HUDEP-2 (cell line): ENCODE results near the gene BARHL1.

ENCODE experiments used
- DNase-seq, 76 experiments: peaks; one replicate each; lab custom pipeline; 2025; ENCODE audit not compliant: unreplicated experiment in 76 of 76; lab: John Stamatoyannopoulos, UW

Gene BARHL1

DNA sequence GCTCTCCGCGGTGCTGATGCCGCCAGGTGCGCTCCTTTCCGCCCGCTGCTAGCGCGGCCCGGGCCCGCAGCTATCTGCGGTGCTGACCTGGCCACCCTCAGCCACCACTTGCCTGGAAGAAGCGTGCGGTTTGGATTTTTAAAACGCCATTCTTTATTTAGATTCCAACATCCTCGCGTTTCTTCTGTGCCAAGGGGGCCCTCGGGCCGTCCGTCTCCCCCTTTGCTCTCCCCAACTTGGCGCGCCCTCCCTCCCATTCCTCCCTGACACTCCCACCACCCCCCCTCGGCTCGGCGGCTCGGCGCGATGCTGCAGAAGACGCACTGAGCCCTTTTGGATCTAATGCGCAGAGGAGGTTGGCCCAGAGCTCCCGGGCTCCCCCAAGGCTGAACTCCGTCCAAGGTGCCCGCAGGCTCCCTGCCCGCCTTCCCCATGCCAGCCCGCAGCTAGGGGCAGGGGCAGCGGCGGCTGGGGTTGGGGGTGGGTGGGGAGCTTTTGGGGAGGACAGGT is at the start of gene BARHL1:
BARHL1 (plus strand) TSS at position 331 of the 510 bp plus-strand sequence. CDS start 192 bp downstream, outside the sequence.
- no peak for DNase-seq

DNA sequence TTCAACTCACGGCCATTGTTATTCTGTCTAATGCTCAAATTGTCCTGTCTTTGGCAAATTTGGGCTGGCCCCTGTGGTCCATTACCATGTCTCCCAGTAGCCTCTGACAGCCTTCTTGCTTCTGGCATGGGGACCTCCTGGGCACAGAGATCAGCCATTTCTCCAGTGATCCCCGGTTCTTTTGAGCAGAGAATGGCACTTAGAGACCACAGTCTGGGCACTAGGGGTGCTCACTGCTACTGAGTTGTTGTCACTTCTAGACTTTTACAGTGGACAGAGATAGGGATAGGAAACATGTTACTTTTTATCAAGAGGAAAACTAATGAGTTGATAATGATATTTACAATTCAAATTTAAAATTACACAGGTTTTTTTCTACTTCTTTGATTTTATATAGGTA is 47.6 kb upstream of the BARHL1 start:
- no peak for DNase-seq

DNA sequence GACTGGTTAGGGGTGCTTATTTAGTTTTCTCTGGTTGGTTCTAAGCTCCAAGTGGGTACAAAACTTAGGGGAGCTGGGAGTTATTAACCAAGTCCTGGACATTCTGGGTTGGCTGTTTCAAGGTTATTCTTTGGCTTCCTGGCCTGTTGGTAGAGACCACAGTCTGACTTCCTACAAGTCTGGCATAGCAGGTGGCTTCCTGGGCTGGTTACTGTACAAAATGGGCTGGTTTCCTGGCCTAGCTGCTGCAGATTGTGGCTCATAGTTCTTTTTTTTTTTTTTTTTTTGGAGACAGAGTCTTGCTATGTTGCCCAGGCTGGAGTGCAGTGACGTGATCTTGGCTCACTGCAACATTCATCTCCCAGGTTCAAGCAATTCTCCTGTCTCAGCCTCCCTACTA is 46.3 kb upstream of the BARHL1 start:
- DNase-seq, result no peak

DNA sequence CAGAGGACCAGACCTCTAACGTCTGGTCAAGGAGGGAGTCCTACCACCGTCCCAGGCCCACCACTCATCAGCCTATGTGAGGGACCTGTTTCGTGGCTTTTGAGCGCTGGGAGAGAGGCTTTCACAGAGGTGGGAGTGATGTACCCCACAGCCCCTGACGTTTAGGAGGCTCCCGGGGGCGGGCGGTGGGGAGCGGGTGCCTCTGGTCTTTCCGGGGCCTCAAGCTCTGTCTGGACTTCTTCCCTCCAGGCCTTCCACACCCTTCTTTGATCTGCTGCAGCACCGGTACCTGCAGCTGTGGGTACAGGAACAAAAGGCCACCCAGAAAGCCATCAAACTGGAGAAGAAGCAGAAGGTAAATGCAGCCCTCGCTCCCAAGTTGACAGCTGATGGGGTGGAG is 45.1 kb upstream of the BARHL1 start:
- no peak for DNase-seq

DNA sequence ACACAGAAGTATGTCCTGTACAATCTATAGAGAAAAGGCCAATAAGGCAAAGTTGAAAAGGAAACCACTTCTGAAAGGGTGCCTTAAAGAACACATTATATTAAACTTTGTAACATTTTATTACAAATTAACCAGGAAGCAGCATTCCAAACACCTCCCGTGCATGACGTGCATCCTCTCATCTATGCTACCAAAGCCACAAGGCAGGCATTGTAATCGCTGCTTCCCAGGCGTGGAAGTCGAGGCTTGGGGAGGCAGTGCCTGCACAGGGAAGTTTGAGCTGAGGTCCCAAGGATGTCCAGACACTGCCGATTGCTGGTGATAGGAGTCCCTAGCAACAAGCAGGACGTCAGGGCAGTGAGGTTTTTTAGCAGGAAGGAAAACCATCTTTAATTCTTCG is 44.3 kb upstream of the BARHL1 start:
- no peak for DNase-seq

DNA sequence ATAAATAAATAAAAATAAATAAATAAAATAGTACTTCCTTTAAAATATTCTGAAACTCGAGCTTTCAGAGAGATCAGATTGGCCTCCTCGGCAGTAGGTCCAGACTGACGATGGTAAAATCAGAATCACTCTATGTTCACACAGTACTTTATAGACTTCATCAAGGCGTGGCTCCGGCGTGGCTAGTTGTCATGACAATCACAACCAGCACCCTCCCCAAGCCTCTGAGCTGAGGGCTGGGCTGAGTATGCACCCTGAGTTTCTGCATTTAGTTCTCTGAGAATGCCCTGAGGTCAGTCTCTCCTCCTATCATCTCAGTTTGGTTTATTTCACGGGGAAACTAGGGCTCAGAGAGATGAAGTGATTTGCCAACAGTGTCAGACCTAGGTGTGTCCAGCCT is 43.3 kb upstream of the BARHL1 start:
- DNase-seq, result no peak

DNA sequence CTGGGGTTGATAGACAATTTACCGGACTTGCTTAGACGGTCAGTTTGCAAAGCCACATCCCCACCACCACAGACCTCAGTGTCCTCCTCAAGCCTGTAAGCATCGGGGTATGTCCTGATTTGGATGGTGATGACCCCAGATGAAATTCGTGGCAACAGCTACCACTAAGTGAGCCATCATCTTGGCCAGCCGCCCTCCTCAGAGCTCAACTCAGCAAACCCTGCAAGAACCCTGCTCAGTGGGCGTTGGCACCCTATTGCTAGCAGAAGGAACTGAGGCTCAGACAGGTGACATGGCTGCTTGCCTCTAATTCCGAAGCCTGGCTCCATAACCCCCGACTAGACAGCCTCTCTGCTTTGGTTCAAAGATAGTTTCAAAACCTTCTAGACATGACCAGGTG is 41.4 kb upstream of the BARHL1 start:
- no peak for DNase-seq

DNA sequence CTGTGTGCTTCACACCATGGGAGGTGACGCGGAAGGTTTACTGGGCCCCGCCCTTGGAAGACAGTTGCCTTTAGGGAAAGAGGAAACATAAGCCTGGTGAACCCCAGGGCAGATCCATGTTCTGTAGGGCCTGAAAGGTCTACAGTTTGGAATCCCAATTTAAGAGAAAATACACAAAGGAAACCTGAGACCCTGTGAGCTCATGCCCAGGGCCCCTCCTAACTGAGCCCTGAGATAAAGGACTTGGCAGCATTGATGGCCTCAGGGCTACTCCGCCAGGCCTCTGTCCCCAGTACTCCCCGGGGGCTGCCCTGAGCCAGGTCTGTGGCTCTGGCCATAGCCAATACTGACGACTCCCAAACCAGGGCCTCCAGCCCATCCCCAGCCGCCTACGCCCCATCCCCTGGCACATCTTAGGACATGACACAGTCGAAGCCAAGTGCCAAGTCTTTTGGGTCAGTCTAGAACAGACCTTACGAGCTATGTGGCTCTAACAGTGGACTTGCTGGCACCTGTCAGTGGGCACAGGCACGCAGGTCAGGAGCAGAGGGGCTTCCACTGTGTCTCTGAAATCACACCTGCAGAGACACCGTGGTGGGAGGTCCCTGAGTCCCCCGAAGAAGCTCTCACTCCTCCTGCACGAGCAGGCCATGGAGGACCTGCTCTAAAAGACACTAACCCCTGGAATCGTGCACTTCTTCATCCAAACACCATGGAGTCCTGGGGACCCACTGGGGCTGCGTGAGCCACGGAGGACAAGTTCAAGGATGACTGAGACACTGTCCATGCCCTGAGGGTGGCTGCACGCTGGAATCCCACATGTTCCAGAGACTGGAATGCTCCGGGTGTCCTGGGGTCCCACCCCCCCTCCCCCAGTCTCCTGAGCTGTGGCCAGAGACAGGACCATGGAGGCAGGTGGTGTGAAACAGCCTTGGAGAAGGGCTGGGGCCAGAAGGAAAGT is 40.3 kb upstream of the BARHL1 start:
- no peak for DNase-seq

DNA sequence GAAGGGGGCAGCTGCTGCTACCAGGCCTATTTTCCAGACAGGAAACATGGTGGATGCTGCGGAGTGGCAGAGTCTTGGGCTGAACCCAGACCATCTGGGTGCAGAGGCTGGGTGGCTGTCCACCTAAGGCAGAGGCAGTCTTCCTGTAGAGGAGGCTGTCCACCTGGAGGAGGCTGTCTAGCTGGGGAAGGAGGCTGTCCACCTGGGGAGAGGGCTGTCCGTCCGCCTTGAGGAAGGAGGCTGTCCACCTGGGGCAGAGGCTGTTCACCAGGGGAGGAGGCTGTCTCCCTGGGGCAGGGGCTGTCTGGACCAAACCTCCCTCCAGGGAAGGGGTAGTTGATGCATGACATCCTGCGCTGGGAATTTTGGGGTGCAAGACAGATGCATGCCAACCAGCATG is 39.2 kb upstream of the BARHL1 start:
- no peak for DNase-seq

DNA sequence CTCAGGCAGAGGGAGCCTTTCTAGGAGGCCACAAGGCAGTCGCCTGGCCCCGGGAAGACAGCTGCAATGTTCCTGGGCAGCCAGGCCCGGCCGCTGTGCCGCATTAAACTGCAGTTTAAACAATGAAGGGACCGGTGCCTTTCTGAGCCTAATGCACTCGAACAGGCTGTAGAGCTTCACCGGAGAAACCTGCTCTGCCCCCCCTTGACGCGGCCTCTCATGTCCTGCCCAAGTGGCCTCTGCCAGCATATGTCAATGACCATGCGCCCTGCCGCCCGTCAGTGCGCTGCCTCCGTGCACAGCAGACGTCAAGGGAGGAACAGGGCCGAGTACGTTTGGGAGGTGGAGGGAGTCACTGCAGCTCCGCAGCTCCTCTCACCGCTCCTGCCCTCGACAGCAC is 38.4 kb upstream of the BARHL1 start:
- no peak for DNase-seq

DNA sequence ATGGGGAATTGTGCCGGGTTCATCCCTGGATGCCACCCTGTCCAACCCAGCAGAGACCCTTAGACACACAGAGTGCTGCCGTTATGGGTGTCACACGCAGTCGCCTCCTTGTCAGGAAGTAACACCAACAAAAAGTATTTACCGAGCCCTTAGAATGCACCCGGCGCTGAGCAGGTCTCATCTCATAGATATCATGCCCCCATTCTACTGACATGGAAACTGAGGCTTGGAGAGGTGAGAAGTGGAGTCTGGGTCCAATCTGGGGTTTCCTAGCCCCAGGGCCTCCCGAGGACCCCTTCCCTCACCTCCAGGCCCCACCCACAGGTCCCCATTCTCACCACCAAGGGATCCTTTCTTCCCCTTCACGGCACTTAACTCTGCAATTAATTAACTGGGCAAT is 36.8 kb upstream of the BARHL1 start:
- DNase-seq, result no peak

DNA sequence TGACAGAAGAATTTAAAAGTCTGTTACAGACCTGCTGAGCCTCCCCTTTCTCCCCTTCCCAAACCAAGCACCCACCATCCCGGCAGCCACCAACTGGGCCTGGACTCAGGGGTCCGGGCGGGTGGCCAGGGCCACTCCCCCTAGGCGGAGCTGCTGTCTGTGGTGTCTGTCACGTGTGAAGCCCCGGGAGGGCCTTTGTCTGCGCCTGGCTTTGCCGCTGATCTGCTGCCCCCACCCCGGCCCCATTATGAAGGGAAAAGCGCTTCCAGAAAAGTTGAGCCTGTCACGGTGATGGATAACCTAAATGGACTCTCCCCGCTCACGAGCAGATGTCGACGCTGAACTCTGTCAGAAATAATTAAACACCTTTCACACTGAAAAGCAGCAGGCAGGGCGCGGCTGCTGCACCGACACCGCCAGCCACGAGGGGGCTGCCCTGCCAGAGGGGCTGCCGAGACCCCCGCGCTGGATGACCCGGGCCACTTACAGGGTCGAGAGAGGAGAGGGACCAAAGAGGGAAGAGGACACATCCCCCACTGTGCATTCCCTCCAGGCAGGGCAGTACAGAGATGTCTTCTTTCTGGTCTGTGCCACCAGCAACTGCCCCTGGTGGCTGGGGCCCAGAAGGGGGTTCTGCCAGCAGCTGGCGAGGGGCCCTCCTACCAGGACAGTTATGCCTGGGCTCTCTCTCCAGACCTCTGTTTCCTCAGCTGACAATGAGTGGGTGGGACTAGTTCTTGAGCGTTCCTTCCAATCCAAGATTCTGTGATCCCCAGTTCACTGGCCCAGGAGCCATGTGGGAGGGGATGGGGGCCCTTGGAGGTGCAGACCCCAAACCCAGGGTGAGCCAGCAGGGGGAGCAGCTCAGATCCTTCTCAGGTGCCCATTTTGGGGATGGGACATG is 36.0 kb upstream of the BARHL1 start:
- peak in 36 of 76 experiments; percentile 3 to 40 (median 18) for DNase-seq

DNA sequence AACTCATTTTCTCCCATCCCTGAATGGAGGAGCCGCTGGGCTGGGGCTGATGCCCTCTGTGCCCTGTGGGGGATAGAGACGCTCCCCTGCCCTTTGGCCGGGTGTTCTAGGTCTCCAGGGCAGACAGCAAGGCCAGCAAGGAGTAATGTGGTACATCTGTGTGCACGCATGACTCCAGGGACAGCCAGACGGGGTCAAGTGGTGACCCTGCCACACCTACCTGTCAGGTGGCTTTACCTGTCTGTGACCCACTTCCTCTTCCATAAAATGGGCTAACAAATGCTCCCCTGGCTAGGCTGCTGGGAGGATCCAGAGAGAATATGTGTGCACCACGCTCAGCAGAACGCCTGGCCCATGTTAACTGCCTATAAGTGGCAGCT is 35.4 kb upstream of the BARHL1 start:
- DNase-seq, result no peak

DNA sequence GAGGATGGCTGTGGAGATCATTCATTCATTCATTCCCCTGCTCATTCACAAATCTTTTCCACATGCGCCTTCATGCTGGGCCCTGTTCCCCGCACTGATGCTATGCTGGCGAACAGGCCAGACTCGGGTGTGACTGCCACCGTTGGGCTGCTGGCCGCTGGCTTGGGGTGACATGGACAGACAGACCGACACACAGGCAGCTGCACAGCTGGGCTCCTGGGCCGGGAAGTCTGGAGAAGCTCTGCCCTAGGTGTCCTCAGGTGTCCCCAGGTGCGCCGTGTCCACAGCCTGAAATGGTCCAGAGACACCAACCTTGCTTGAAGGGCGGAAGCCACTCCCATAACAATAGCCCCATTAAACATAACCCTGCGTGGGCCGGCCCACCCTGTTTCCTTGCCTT is 35.0 kb upstream of the BARHL1 start:
- no peak for DNase-seq

DNA sequence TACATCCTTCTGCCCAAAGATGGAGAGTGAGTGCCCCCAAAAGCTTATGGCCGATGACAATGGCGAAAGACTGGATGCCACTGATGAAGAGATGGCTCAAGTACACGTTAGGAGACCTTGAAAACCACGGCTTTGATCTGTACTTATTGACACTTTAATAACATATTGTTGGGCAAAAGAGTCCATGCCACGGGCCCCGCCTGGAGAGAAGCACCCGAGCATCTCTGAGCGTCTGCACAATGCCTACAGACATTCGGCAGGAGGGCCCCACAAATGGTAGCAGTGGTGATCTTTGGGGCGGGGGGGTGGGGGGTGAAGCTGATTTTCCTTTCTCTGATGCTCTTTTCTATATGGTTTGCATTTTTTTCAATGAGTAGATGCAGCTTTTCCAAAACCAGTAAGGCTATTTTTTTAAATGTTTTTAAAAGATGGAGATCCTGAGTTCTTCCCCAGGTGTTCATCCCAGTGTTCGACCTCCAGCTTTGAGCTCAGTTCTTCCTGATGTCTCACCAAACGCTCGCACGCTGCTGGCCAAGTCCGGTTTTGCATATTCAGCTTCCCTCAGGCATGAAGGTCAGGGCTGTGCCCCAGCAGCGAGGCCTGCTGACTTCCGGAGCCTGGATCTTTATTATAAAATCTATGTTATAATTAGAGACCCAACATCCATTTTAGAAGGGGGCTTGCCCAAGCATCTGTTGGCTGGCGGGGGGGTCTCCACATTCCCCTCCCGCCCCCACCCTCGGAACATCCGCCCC is 34.3 kb upstream of the BARHL1 start:
- DNase-seq, result no peak

DNA sequence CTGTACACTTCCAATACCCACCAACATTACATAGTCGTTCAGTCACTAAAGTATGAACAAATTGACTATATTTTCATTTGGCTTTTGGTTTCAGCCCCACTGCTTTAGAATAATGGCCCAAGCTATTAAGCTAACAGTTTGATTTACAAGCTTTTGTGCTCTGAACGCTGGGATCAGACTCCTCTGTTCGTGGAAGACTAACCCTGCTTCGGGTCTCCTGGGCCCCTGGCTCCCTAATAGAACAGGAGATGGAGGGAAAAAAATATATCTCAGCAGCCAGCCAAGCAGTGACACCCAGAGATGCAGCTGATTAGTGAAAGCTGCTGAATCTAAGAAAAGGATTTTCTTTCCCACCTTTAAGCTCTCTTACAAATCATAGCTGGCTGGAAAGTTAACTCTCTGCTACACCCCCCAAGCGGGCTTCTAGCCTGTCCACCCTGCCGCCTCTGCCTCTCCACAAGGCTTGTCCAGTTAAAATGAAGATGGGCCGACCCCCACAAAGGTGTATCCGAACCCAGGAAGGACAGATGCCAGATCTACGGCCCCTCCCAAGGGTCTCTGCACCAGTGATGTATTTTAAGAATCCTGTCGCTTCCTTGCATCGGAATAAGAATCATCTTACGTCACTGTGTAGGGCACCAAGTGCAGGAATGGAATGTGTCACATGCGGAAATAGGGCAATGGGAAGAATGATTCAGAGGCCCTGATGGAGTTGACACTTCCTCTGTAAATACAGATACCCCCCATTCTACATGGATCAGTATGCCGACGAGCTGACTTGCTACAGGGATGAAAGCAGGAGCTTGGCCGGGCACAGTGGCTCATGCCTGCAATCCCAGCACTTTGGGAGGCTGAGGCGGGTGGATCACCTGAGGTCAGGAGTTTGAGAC is 33.4 kb upstream of the BARHL1 start:
- DNase-seq, result no peak

DNA sequence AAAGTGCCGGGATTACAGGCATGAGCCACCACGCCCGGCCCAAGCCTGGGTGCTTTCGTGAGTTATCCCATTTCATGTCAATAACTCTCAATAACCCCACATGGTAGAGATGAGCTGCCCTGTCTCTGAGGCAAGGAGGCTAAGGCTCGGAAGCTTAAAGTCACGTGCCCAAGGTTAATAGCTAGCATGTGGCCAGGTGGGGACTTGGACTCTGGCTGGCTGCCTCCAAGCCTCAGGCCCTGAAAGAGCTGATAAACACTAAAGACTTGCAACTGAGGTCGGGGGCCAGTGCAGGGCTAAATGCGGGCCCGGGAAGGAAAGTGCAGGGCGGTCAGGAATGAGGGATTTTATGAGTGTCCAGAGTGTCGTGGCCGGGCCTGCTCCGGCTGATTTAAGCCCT is 30.9 kb upstream of the BARHL1 start:
- DNase-seq, result no peak

DNA sequence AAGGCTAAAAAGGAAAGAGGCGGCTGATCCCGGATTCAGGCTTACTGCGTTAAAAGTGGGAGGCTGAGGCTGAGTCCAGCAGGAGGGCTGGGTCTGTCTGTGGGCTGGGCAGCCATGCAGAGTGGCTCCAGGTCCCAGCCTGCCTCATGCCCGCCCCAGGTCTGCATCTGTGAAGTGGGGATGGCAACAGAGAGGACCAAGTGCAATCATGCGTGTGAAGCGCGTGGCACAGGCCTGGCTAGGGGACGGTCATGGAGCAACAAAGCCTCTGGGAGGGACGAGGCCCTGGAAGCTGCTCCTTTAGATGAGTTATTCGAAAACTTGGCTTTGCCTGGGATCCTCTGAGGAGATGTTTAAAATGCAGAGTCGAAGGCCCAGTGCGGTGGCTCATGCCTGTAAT is 30.4 kb upstream of the BARHL1 start:
- no peak for DNase-seq

DNA sequence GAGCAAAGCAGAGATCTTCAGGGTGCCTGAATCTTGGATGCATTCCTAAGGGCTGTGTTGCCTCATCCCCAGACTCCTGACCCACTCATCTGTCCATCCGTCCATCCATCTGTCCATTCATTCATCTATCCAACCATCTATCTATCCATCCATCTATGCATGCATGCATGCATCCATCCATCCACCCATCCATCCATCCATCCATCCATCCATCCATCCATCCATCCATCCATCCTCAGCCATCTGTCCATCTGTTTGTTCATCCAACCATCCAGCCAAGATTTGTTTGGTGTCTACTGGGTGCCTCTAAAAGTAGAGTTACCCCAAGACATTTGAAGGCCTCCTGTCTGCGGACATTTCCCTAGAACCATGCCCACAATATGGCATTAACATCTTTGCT is 27.7 kb upstream of the BARHL1 start:
- no peak for DNase-seq

DNA sequence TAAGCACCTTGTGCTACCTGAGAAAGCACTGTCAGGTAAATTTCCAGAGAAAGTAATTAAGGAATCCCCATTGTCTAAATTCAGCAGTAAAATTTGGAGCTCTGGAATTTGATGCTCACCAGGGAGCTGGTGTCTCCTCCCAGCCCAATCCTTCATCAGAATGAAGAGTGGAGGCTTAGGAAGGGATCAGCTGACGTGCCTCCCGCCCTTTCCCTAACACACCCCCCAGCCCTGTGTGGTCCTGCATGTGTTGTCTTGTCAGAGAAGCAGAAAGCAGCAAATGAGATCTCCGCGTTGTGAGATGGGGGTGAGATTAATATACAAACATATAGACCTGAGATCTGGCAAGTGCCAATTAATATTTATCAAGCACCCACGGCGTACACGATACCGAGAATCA is 26.9 kb upstream of the BARHL1 start:
- DNase-seq, result no peak
